ENCODE measurements around the gene C14orf180.

DNA sequence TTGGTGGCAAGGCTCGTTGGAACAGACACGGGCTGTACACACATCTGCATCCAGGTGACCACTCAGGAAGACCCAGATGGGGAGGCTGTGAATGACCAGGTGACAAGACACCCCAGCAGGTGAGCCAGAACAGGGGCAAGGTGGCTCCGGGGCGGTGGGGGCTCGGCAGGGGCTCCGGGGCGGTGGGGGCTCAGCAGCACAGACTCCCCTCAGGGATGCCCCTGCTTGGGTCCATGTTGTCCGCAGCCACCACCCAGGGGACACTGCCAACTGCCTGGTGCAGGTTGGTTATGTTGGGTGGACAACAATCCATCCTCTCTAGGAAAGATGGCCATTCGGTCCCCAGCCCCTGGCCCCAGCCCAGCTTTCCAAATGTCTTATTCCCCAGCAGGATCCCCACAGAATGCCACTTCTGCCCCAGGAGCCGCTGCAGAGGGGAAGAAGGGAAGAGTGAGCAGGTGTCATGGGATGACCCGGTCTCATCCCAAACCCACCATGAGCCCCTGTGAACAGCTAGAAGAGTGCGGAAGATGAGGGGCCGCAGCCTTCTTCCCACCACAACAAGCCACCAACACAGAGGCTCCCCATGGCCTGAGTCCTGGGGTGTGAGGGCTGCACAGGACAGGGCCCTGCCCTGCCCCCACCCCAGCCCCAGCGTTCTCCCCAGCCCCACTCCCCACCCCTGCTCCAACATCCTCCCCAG lies 31.4 kb upstream of the C14orf180 start:
- TF ChIP-seq EZH2 (IDR thresholded peaks at IDR 0.05; ENCODE audit: insufficient read depth, poor library complexity, severe bottlenecking) = no peak
- TF ChIP-seq EZH2phosphoT487 (IDR thresholded peaks at IDR 0.05; ENCODE audit: insufficient read depth, low read depth) = no peak
